ENCODE measurements around the gene CLDN25. TPM values are rescaled to one million over a fixed set of nuclear protein-coding genes. Genes with fewer than 3 reads are reported as not detected.

The CLDN25 gene
- total RNA-seq, 1 experiment from 2014 or later = not detected

GRCh38 chr11:113829751-113830150 is 50.2 kb downstream of the CLDN25 start:
- no peaks in the 10 kb centered on the region for H3K9me3 ChIP-seq (ENCODE audit: control insufficient read depth, low read depth, low read length)
- H3K4me1 ChIP-seq (ENCODE audit: insufficient read depth, low read length) = no peaks in the 10 kb centered on the region
- Mint-ChIP-seq H3K4me3 (no peak overlapping the region), H3K27ac (no peak overlapping the region; a peak in 1 of 7 replicates), H3K9me3 (no peaks in the 10 kb centered on the region; a peak in 1 of 5 replicates), H3K36me3 (ENCODE audit: insufficient read depth in 1 of 3, low read depth in 3 of 3) (peaks cover 26 to 81% (median 72%) of the 10 kb centered on the region in 3 experiments), H3K4me1 (no peaks in the 10 kb centered on the region), H3K27me3 (ENCODE audit: low read depth) (no peaks in the 10 kb centered on the region)
- no peaks in the 10 kb centered on the region for H4K20me1 ChIP-seq (ENCODE audit: control insufficient read depth, insufficient read depth, insufficient read length)
- no peak overlapping the region for H3K56ac ChIP-seq (ENCODE audit: insufficient read length, low read depth, low read length)
- no peak overlapping the region for H3K18ac ChIP-seq (ENCODE audit: insufficient read length, low read depth, low read length)
- no peak overlapping the region for H4K5ac ChIP-seq (ENCODE audit: insufficient read length, low read depth, low read length)
- H3T11ph ChIP-seq (ENCODE audit: low read length) = no peak overlapping the region
- no peak overlapping the region for H3K27ac ChIP-seq (ENCODE audit: insufficient read length, low read depth, low read length)
- H3K23me2 ChIP-seq (ENCODE audit: insufficient read length, low read depth, low read length, poor library complexity, severe bottlenecking) = no peaks in the 10 kb centered on the region
- no peak overlapping the region for H3K14ac ChIP-seq (ENCODE audit: insufficient read depth, low read length)
- H2BK15ac ChIP-seq (ENCODE audit: low read depth, low read length) = no peak overlapping the region
- no peak overlapping the region for H2AFZ ChIP-seq (ENCODE audit: low read length)
- no peaks in the 10 kb centered on the region for H3K79me1 ChIP-seq (ENCODE audit: insufficient read depth, low read depth, low read length, poor library complexity, severe bottlenecking)
- no peak overlapping the region for H2BK12ac ChIP-seq (ENCODE audit: insufficient read length, low read depth, low read length)
- no peaks in the 10 kb centered on the region for H3K27me3 ChIP-seq (ENCODE audit: insufficient read depth, low read length)
- H3K79me2 ChIP-seq (ENCODE audit: insufficient read depth, low read length) = peaks cover 2% of the 10 kb centered on the region
- no peak overlapping the region for H2BK20ac ChIP-seq (ENCODE audit: low read depth, low read length, poor library complexity, severe bottlenecking)
- H2BK5ac ChIP-seq (ENCODE audit: insufficient read length, low read length) = no peak overlapping the region
- TF ChIP-seq CTCF (conservative IDR thresholded peaks at IDR 0.05) = no peak
- no peak overlapping the region for H3K4me2 ChIP-seq (ENCODE audit: insufficient read depth, insufficient read length, low read length)
- no peak overlapping the region for H2AK5ac ChIP-seq (ENCODE audit: insufficient read length, low read length)
- DNase-seq = no peak
- no peak overlapping the region for H2BK120ac ChIP-seq (ENCODE audit: low read depth, low read length, poor library complexity, severe bottlenecking)
- no CpG with 5 or more reads among the region's 2 CpGs for WGBS (ENCODE audit: extremely low coverage, insufficient read length, low lambda C conversion rate)
- H3K4ac ChIP-seq (ENCODE audit: low read depth, low read length) = no peak overlapping the region
- no peak overlapping the region for H4K8ac ChIP-seq (replicated peaks; ENCODE audit: insufficient read length, low read depth, low read length)
- no peak overlapping the region for H3K23ac ChIP-seq (ENCODE audit: insufficient read length, low read depth, low read length)
- no peak overlapping the region for H3K9ac ChIP-seq (ENCODE audit: extremely low read depth, insufficient read length, low read length)
- no peak overlapping the region for H4K91ac ChIP-seq (ENCODE audit: insufficient read length, low read depth, low read length)

Other genes starting within 250 kb of the CLDN25 start
- gene TMPRSS5, start 73.5 kb upstream of the CLDN25 start, total RNA-seq (2021) = 0.37 and 0.81 TPM in 2 replicates
- gene ZW10, start 6.1 kb upstream of the CLDN25 start, total RNA-seq (2021) = 23.6 and 26.0 TPM in 2 replicates
- gene USP28, start 95.8 kb downstream of the CLDN25 start, total RNA-seq (2021) = 98.8 and 107 TPM in 2 replicates
- gene HTR3B, start 125.0 kb downstream of the CLDN25 start, total RNA-seq (2021) = not detected in 2 replicates
- 3.5 and 4.1 TPM in 2 replicates for gene HTR3A, start 195.3 kb downstream of the CLDN25 start, total RNA-seq (2021)